ENCODE measurements around the gene KLF15.

Gene KLF15

GRCh38 chr3:126354776-126355175 lies 2.4 kb downstream of the KLF15 start:
- no peaks in the 10 kb centered on the region for H3K36me3 ChIP-seq (ENCODE audit: control insufficient read depth in 2 of 2, insufficient read depth in 2 of 2, low read length in 2 of 2)
- no peak overlapping the region for H3K9ac ChIP-seq (ENCODE audit: low read depth in 1 of 2, low read length in 2 of 2)
- no peak overlapping the region for H3K27ac ChIP-seq (ENCODE audit: low read depth in 2 of 2, low read length in 2 of 2)
- peaks cover 15 to 19% of the 10 kb centered on the region in 2 donors for H3K27me3 ChIP-seq (ENCODE audit: control insufficient read depth in 2 of 2, insufficient read depth in 2 of 2, low read length in 2 of 2)
- no peaks in the 10 kb centered on the region for H3K9me3 ChIP-seq (ENCODE audit: control insufficient read depth in 2 of 2, low read length in 2 of 2)
- peaks cover 5 to 14% of the 10 kb centered on the region in 2 donors for H3K4me1 ChIP-seq (ENCODE audit: control insufficient read depth in 2 of 2, insufficient read depth in 2 of 2, low read length in 2 of 2)
- no peak overlapping the region for H3K4me3 ChIP-seq (ENCODE audit: low read length in 2 of 2)

- no peaks in the 10 kb centered on the region for H3K36me3 ChIP-seq (ENCODE audit: control insufficient read depth in 2 of 2, insufficient read depth in 2 of 2, low read length in 2 of 2)
- no peak overlapping the region for H3K27ac ChIP-seq (ENCODE audit: low read depth in 2 of 2, low read length in 2 of 2)
- no peaks in the 10 kb centered on the region for H3K9me3 ChIP-seq (ENCODE audit: control insufficient read depth in 2 of 2, low read length in 2 of 2)
- peaks cover 13 to 14% of the 10 kb centered on the region in 2 donors for H3K27me3 ChIP-seq (ENCODE audit: control insufficient read depth in 2 of 2, insufficient read depth in 2 of 2, low read length in 2 of 2)
- H3K9ac ChIP-seq (ENCODE audit: low read depth in 1 of 2, low read length in 2 of 2), result no peak overlapping the region
- H3K4me1 ChIP-seq (ENCODE audit: control insufficient read depth in 2 of 2, insufficient read depth in 2 of 2, low read length in 2 of 2), result peaks cover 5 to 14% of the 10 kb centered on the region in 2 donors
- no peak overlapping the region for H3K4me3 ChIP-seq (ENCODE audit: low read length in 2 of 2)
Observed at GRCh38 chr3:126353694-126354321, 3.4 kb downstream of the KLF15 start.

GRCh38 chr3:126352476-126353454 lies 4.4 kb downstream of the KLF15 start:
- peaks cover 5 to 13% of the 10 kb centered on the region in 2 donors for H3K4me1 ChIP-seq (ENCODE audit: control insufficient read depth in 2 of 2, insufficient read depth in 2 of 2, low read length in 2 of 2)
- no peak overlapping the region for H3K27ac ChIP-seq (ENCODE audit: low read depth in 2 of 2, low read length in 2 of 2)
- no peak overlapping the region for H3K9ac ChIP-seq (ENCODE audit: low read depth in 1 of 2, low read length in 2 of 2)
- no peak overlapping the region for H3K4me3 ChIP-seq (ENCODE audit: low read length in 2 of 2)
- no peaks in the 10 kb centered on the region for H3K9me3 ChIP-seq (ENCODE audit: control insufficient read depth in 2 of 2, low read length in 2 of 2)
- H3K27me3 ChIP-seq (ENCODE audit: control insufficient read depth in 2 of 2, insufficient read depth in 2 of 2, low read length in 2 of 2), result peaks cover 5 to 6% of the 10 kb centered on the region in 2 donors
- no peaks in the 10 kb centered on the region for H3K36me3 ChIP-seq (ENCODE audit: control insufficient read depth in 2 of 2, insufficient read depth in 2 of 2, low read length in 2 of 2)

DNA sequence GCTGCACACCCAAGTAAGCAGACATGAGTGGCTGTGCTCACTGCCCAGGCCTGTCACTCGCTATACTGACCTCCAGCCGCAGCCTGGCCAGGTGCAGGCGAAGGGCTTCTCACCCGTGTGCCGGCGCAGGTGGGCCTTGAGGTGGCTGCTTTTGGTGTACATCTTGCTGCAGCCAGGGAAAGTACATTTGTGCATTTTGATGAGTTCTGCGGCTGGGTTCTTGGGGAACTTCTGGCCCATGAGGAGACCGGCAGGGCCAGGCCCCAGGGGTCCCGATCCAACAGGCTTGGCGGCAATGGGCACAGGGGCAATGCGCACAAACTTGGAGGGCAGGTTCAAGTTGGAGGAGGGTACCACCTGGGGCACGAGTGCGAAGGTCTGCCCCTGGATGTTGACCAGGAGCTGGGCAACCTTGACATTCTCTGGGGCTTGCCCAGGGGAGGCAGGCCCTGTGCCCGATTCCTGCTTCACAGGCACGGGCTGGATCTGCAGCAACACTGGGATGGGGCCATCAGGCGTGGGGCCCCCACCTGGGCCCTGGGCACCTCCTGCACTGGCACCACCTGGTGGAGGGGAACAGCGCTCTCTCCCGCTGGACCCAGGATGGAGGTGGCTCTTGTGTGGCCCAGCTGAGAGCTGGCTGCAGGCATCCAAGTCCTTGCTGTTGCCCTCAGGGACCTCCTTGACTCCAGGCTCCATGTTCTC lies 5.3 kb downstream of the KLF15 start:
- Histone ChIP-seq H3K9me3 (ENCODE audit: control insufficient read depth in 2 of 2, low read length in 2 of 2) (no peaks in the 10 kb centered on the region), H3K27me3 (ENCODE audit: control insufficient read depth in 2 of 2, insufficient read depth in 2 of 2, low read length in 2 of 2) (peaks cover 5 to 6% of the 10 kb centered on the region in 2 donors), H3K4me3 (ENCODE audit: low read length in 2 of 2) (no peak overlapping the region), H3K4me1 (ENCODE audit: control insufficient read depth in 2 of 2, insufficient read depth in 2 of 2, low read length in 2 of 2) (peaks cover 5 to 11% of the 10 kb centered on the region in 2 donors), H3K36me3 (ENCODE audit: control insufficient read depth in 2 of 2, insufficient read depth in 2 of 2, low read length in 2 of 2) (no peaks in the 10 kb centered on the region), H3K27ac (ENCODE audit: low read depth in 2 of 2, low read length in 2 of 2) (no peak overlapping the region), H3K9ac (ENCODE audit: low read depth in 1 of 2, low read length in 2 of 2) (no peak overlapping the region)

GRCh38 chr3:126351086-126351770 lies 6.0 kb downstream of the KLF15 start:
- H3K4me1 ChIP-seq (ENCODE audit: control insufficient read depth in 2 of 2, insufficient read depth in 2 of 2, low read length in 2 of 2), result peaks cover 2 to 6% of the 10 kb centered on the region in 2 donors
- no peak overlapping the region for H3K9ac ChIP-seq (ENCODE audit: low read depth in 1 of 2, low read length in 2 of 2)
- no peaks in the 10 kb centered on the region for H3K9me3 ChIP-seq (ENCODE audit: control insufficient read depth in 2 of 2, low read length in 2 of 2)
- peaks cover 2 to 4% of the 10 kb centered on the region in 2 donors for H3K27me3 ChIP-seq (ENCODE audit: control insufficient read depth in 2 of 2, insufficient read depth in 2 of 2, low read length in 2 of 2)
- no peak overlapping the region for H3K27ac ChIP-seq (ENCODE audit: low read depth in 2 of 2, low read length in 2 of 2)
- no peaks in the 10 kb centered on the region for H3K36me3 ChIP-seq (ENCODE audit: control insufficient read depth in 2 of 2, insufficient read depth in 2 of 2, low read length in 2 of 2)
- no peak overlapping the region for H3K4me3 ChIP-seq (ENCODE audit: low read length in 2 of 2)

- Histone ChIP-seq H3K27ac (ENCODE audit: low read depth in 2 of 2, low read length in 2 of 2) (no peak overlapping the region), H3K27me3 (ENCODE audit: control insufficient read depth in 2 of 2, insufficient read depth in 2 of 2, low read length in 2 of 2) (peaks cover 0 to 2% of the 10 kb centered on the region in 2 donors), H3K9me3 (ENCODE audit: control insufficient read depth in 2 of 2, low read length in 2 of 2) (no peaks in the 10 kb centered on the region), H3K9ac (ENCODE audit: low read depth in 1 of 2, low read length in 2 of 2) (no peak overlapping the region), H3K4me3 (ENCODE audit: low read length in 2 of 2) (no peak overlapping the region), H3K36me3 (ENCODE audit: control insufficient read depth in 2 of 2, insufficient read depth in 2 of 2, low read length in 2 of 2) (no peaks in the 10 kb centered on the region), H3K4me1 (ENCODE audit: control insufficient read depth in 2 of 2, insufficient read depth in 2 of 2, low read length in 2 of 2) (peaks cover 0 to under 1% of the 10 kb centered on the region in 2 donors)
Observed at GRCh38 chr3:126350502-126351085, 6.6 kb downstream of the KLF15 start.

- Histone ChIP-seq H3K9ac (ENCODE audit: low read depth in 1 of 2, low read length in 2 of 2) (no peak overlapping the region), H3K4me3 (ENCODE audit: low read length in 2 of 2) (no peak overlapping the region), H3K9me3 (ENCODE audit: control insufficient read depth in 2 of 2, low read length in 2 of 2) (no peaks in the 10 kb centered on the region), H3K36me3 (ENCODE audit: control insufficient read depth in 2 of 2, insufficient read depth in 2 of 2, low read length in 2 of 2) (no peaks in the 10 kb centered on the region), H3K27me3 (ENCODE audit: control insufficient read depth in 2 of 2, insufficient read depth in 2 of 2, low read length in 2 of 2) (peaks cover 0 to 2% of the 10 kb centered on the region in 2 donors), H3K4me1 (ENCODE audit: control insufficient read depth in 2 of 2, insufficient read depth in 2 of 2, low read length in 2 of 2) (no peaks in the 10 kb centered on the region), H3K27ac (ENCODE audit: low read depth in 2 of 2, low read length in 2 of 2) (no peak overlapping the region)
Observed at GRCh38 chr3:126349611-126350501, 7.4 kb downstream of the KLF15 start.

- Histone ChIP-seq H3K27me3 (ENCODE audit: control insufficient read depth in 2 of 2, insufficient read depth in 2 of 2, low read length in 2 of 2) (peaks cover 0 to 2% of the 10 kb centered on the region in 2 donors), H3K4me1 (ENCODE audit: control insufficient read depth in 2 of 2, insufficient read depth in 2 of 2, low read length in 2 of 2) (no peaks in the 10 kb centered on the region), H3K36me3 (ENCODE audit: control insufficient read depth in 2 of 2, insufficient read depth in 2 of 2, low read length in 2 of 2) (no peaks in the 10 kb centered on the region), H3K27ac (ENCODE audit: low read depth in 2 of 2, low read length in 2 of 2) (no peak overlapping the region), H3K9ac (ENCODE audit: low read depth in 1 of 2, low read length in 2 of 2) (no peak overlapping the region), H3K4me3 (ENCODE audit: low read length in 2 of 2) (no peak overlapping the region), H3K9me3 (ENCODE audit: control insufficient read depth in 2 of 2, low read length in 2 of 2) (no peaks in the 10 kb centered on the region)
Observed at GRCh38 chr3:126349071-126349470, 8.1 kb downstream of the KLF15 start.

Data from mucosa of rectum (tissue), 2 donors.